GM06990 (cell line): ENCODE data around the gene SEMA5B.

ENCODE experiments used
- DNase-seq: peaks from one replicate; pipeline ENCODE4 v3.0.0-alpha.2; 2011; ENCODE audit not compliant: insufficient read length; ENCODE audit errors: extremely low read depth
- H3K27me3 ChIP-seq: replicated peaks from 2 replicates; pipeline ENCODE4 v1.6.0; 2011; ENCODE audit warnings: low read length; ENCODE audit not compliant: control insufficient read depth, insufficient read depth
- H3K36me3 ChIP-seq: 2 replicates; pipeline ENCODE4 v1.5.1; 2011; ENCODE audit warnings: low read length; ENCODE audit not compliant: control insufficient read depth, insufficient read depth
- H3K4me3 ChIP-seq: replicated peaks from 2 replicates; pipeline ENCODE4 v1.5.1; 2011; ENCODE audit warnings: low read depth, mild to moderate bottlenecking, control low read depth, low read length
- CTCF ChIP-seq: IDR thresholded peaks from 2 replicates; pipeline ENCODE4 v1.5.1; 2011; ENCODE audit warnings: low read length, control low read depth, mild to moderate bottlenecking, inconsistent platforms; ENCODE audit not compliant: insufficient read depth, poor library complexity, severe bottlenecking

Gene SEMA5B

GRCh38 chr3:122911901-122912300, 115.7 kb downstream of the SEMA5B start:
- H3K4me3 ChIP-seq: no peak overlapping the region
- no peak for DNase-seq
- no peaks in the 10 kb centered on the region for H3K36me3 ChIP-seq
- H3K27me3 ChIP-seq: no peaks in the 10 kb centered on the region; the same call in 1 of the 2 replicates
- no peak for TF ChIP-seq CTCF

- DNase-seq: no peak
- Histone ChIP-seq H3K27me3 (no peaks in the 10 kb centered on the region; the same call in 1 of the 2 replicates), H3K36me3 (no peaks in the 10 kb centered on the region), H3K4me3 (no peak overlapping the region)
- TF ChIP-seq CTCF: no peak
Measured at GRCh38 chr3:122908251-122908650, 119.3 kb downstream of the SEMA5B start.

GRCh38 chr3:122907471-122907870, 120.1 kb downstream of the SEMA5B start:
- TF ChIP-seq CTCF: no peak
- no peaks in the 10 kb centered on the region for H3K27me3 ChIP-seq
- DNase-seq: no peak
- H3K36me3 ChIP-seq: no peaks in the 10 kb centered on the region
- no peak overlapping the region for H3K4me3 ChIP-seq

GRCh38 chr3:122903171-122903570, 124.4 kb downstream of the SEMA5B start:
- Histone ChIP-seq H3K4me3 (no peak overlapping the region), H3K36me3 (no peaks in the 10 kb centered on the region), H3K27me3 (no peaks in the 10 kb centered on the region)
- no peak for TF ChIP-seq CTCF
- no peak for DNase-seq

- no peak for DNase-seq
- no peak overlapping the region for H3K4me3 ChIP-seq
- H3K36me3 ChIP-seq: no peaks in the 10 kb centered on the region
- no peak for TF ChIP-seq CTCF
- H3K27me3 ChIP-seq: no peaks in the 10 kb centered on the region
Measured at GRCh38 chr3:122902326-122902725, 125.2 kb downstream of the SEMA5B start.

- no peak for TF ChIP-seq CTCF
- Histone ChIP-seq H3K27me3 (no peaks in the 10 kb centered on the region), H3K4me3 (no peak overlapping the region), H3K36me3 (no peaks in the 10 kb centered on the region)
- no peak for DNase-seq
Measured at GRCh38 chr3:122898298-122898697, 129.3 kb downstream of the SEMA5B start.
